HG03045 (cell line): ENCODE results near the gene WDR86.

Source experiments
- ATAC-seq: cut with Tn5 transposase; IDR thresholded peaks from one replicate; pipeline ENCODE4 v1.9.1; 2021; ENCODE audit warnings: mild to moderate bottlenecking, moderate library complexity; ENCODE audit not compliant: unreplicated experiment

Gene WDR86

GRCh38 chr7:151363182-151363581 is 46.7 kb downstream of the WDR86 start:
- no peak for ATAC-seq

GRCh38 chr7:151361193-151361959 is 48.5 kb downstream of the WDR86 start:
- ATAC-seq: no peak

- no peak for ATAC-seq
Observed at GRCh38 chr7:151352512-151352911, 57.3 kb downstream of the WDR86 start.

- no peak for ATAC-seq
Observed at GRCh38 chr7:151351967-151352366, 57.9 kb downstream of the WDR86 start.

GRCh38 chr7:151351027-151351426 is 58.8 kb downstream of the WDR86 start:
- no peak for ATAC-seq

GRCh38 chr7:151349507-151349853 is 60.4 kb downstream of the WDR86 start:
- ATAC-seq: peak; percentile 41

- ATAC-seq: no peak
Observed at GRCh38 chr7:151348970-151349369, 60.9 kb downstream of the WDR86 start.

- no peak for ATAC-seq
Observed at GRCh38 chr7:151347200-151347599, 62.6 kb downstream of the WDR86 start.

- ATAC-seq: no peak
Observed at GRCh38 chr7:151346470-151346769, 63.4 kb downstream of the WDR86 start.

GRCh38 chr7:151345576-151346469 is 64.0 kb downstream of the WDR86 start:
- no peak for ATAC-seq

- no peak for ATAC-seq
Observed at GRCh38 chr7:151343516-151343915, 66.3 kb downstream of the WDR86 start.

GRCh38 chr7:151342811-151343210 is 67.0 kb downstream of the WDR86 start:
- no peak for ATAC-seq

GRCh38 chr7:151342102-151342646 is 67.7 kb downstream of the WDR86 start:
- no peak for ATAC-seq

GRCh38 chr7:151341357-151342101 is 68.3 kb downstream of the WDR86 start, which contains the start of gene NUB1:
NUB1 (plus strand) TSS chr7:151341812; CDS start chr7:151345350, 3,538 bp downstream.
- ATAC-seq: peak; percentile 51

- no peak for ATAC-seq
Observed at GRCh38 chr7:151340794-151341356, 69.0 kb downstream of the WDR86 start.

- ATAC-seq: peak; percentile 38
Observed at GRCh38 chr7:151339651-151340382, 70.0 kb downstream of the WDR86 start.

GRCh38 chr7:151338809-151339208 is 71.0 kb downstream of the WDR86 start:
- ATAC-seq: no peak

- ATAC-seq: no peak
Observed at GRCh38 chr7:151337346-151337745, 72.5 kb downstream of the WDR86 start.

GRCh38 chr7:151336027-151336708 is 73.7 kb downstream of the WDR86 start:
- no peak for ATAC-seq

- ATAC-seq: no peak
Observed at GRCh38 chr7:151334628-151335027, 75.2 kb downstream of the WDR86 start.
